ENCODE results near the gene LYPD1.

The LYPD1 gene

DNA sequence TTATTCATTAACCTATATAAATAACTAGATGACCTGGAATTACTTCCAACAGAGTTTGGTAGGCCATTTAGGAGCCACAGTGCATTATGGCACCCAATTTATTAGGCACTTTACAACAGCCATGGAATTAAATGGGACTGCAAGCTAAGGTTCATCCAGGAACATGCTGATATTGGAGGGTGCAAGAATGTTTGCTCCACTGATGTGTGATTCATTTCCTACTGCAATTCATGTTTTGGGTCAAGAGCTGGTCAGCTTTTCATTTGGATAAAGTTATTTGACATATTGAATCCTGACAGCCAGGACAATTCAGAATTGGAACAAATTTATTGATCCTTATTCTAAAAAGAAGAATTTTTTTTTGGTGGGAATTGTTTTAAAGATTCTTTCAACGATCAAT, 11.8 kb upstream of the LYPD1 start:
- Histone ChIP-seq H3K4me3 (ENCODE audit: low read length) (no peak overlapping the region), H3K9ac (ENCODE audit: low read length) (no peak overlapping the region), H3K4me1 (ENCODE audit: control insufficient read depth, insufficient read depth, low read length) (no peaks in the 10 kb centered on the region), H3K27me3 (ENCODE audit: control insufficient read depth, insufficient read depth, low read length) (no peaks in the 10 kb centered on the region), H3K27ac (ENCODE audit: low read depth, low read length) (no peak overlapping the region), H3K36me3 (ENCODE audit: control insufficient read depth, insufficient read depth, low read length) (no peaks in the 10 kb centered on the region)

DNA sequence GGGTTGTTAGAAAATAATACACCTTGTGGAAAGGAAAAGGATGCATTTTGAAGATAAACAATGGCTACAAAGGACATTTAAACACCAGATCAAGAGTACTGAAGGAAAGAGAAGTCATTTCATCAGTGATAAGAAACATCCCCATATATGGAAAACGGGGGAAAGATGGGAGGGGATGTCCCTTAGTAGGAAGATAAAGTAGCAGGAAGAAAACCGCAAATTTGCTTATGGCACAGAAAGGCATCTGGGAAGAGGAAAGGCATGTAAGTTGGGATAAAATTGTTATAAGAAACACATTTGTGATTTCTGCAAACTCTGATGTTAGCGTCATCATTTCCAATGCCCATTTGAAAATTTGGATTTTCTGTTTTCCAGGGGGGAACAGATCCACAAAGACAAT, 10.5 kb upstream of the LYPD1 start:
- H3K4me3 ChIP-seq (ENCODE audit: low read length), result no peak overlapping the region
- H3K36me3 ChIP-seq (ENCODE audit: control insufficient read depth, insufficient read depth, low read length), result no peaks in the 10 kb centered on the region
- no peak overlapping the region for H3K27ac ChIP-seq (ENCODE audit: low read depth, low read length)
- no peaks in the 10 kb centered on the region for H3K27me3 ChIP-seq (ENCODE audit: control insufficient read depth, insufficient read depth, low read length)
- H3K4me1 ChIP-seq (ENCODE audit: control insufficient read depth, insufficient read depth, low read length), result no peaks in the 10 kb centered on the region
- no peak overlapping the region for H3K9ac ChIP-seq (ENCODE audit: low read length)

DNA sequence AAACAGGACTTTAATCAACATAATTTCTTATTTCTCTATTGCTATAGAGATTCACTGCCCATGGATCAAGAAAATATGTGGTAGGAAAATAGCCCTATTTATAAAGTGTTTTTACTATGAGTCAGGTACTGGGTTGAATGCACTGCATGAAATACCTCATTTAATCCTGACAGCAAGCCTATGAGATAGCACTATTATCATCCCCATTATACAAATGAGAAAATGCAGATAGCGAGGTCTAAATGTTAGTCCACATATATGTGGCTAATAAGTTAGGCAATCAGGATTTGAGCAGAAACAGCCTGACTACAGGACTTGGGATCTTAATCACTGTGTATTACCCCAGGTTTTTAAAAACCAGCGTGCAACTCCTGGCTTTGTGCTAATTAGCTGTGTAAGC, 8.5 kb upstream of the LYPD1 start:
- H3K4me3 ChIP-seq (ENCODE audit: low read length), result no peak overlapping the region
- H3K27me3 ChIP-seq (ENCODE audit: control insufficient read depth, insufficient read depth, low read length), result no peaks in the 10 kb centered on the region
- no peak overlapping the region for H3K9ac ChIP-seq (ENCODE audit: low read length)
- H3K27ac ChIP-seq (ENCODE audit: low read depth, low read length), result no peak overlapping the region
- no peaks in the 10 kb centered on the region for H3K36me3 ChIP-seq (ENCODE audit: control insufficient read depth, insufficient read depth, low read length)
- no peaks in the 10 kb centered on the region for H3K4me1 ChIP-seq (ENCODE audit: control insufficient read depth, insufficient read depth, low read length)

DNA sequence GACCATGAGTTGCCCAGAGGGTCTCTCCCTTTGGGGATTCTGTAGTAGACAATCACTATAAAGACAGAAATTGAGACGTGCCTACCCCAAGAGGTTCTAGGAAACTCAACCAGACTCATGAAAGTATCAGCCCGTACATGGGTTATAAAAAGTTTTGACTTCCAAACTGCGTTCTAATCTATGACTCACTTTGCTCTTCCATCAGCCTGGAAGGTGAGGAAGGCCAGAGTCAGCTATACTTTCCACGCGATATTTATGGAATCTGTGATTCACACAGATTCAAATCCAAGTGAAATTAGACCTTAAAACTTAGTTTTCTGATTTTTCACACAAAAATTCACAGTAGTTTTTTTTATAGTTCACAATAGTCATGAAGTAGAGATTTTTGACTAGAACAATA, 7.7 kb upstream of the LYPD1 start:
- H3K4me3 ChIP-seq (ENCODE audit: low read length), result no peak overlapping the region
- no peak overlapping the region for H3K9ac ChIP-seq (ENCODE audit: low read length)
- H3K36me3 ChIP-seq (ENCODE audit: control insufficient read depth, insufficient read depth, low read length), result no peaks in the 10 kb centered on the region
- no peak overlapping the region for H3K27ac ChIP-seq (ENCODE audit: low read depth, low read length)
- H3K4me1 ChIP-seq (ENCODE audit: control insufficient read depth, insufficient read depth, low read length), result no peaks in the 10 kb centered on the region
- no peaks in the 10 kb centered on the region for H3K27me3 ChIP-seq (ENCODE audit: control insufficient read depth, insufficient read depth, low read length)

DNA sequence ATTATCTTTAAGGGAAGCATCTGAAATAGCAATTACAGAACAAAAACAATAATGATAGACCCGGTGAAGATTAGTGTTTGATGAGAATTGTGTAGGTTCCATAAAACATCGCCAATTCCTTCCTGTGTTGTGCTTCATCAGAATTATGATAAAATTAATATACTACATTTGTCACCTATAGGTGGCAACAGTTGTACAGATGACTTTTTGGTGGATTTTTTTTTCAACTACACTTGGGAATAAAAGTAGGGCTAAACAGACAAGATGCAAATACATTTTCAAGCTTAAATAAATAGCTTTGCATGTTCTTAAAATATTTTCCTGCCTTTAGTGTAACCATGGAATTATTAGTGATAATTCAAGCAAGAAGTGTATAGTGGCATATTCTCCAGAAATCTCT, 7.0 kb upstream of the LYPD1 start:
- Histone ChIP-seq H3K4me1 (ENCODE audit: control insufficient read depth, insufficient read depth, low read length) (no peaks in the 10 kb centered on the region), H3K27ac (ENCODE audit: low read depth, low read length) (no peak overlapping the region), H3K4me3 (ENCODE audit: low read length) (no peak overlapping the region), H3K27me3 (ENCODE audit: control insufficient read depth, insufficient read depth, low read length) (no peaks in the 10 kb centered on the region), H3K9ac (ENCODE audit: low read length) (no peak overlapping the region), H3K36me3 (ENCODE audit: control insufficient read depth, insufficient read depth, low read length) (no peaks in the 10 kb centered on the region)

- peaks cover 14% of the 10 kb centered on the region for H3K27me3 ChIP-seq (ENCODE audit: control insufficient read depth, insufficient read depth, low read length)
- H3K4me1 ChIP-seq (ENCODE audit: control insufficient read depth, insufficient read depth, low read length), result peaks cover 2% of the 10 kb centered on the region
- peak overlapping the region; percentile 70 for H3K4me3 ChIP-seq (ENCODE audit: low read length)
- no peak overlapping the region for H3K27ac ChIP-seq (ENCODE audit: low read depth, low read length)
- H3K9ac ChIP-seq (ENCODE audit: low read length), result no peak overlapping the region
- no peaks in the 10 kb centered on the region for H3K36me3 ChIP-seq (ENCODE audit: control insufficient read depth, insufficient read depth, low read length)
These were observed 1.3 kb upstream of the LYPD1 start for GRCh38 chr2:132671151-132671835.

- Histone ChIP-seq H3K4me1 (ENCODE audit: control insufficient read depth, insufficient read depth, low read length) (peaks cover 2% of the 10 kb centered on the region), H3K9ac (ENCODE audit: low read length) (no peak overlapping the region), H3K4me3 (ENCODE audit: low read length) (peak overlapping the region; percentile 70), H3K36me3 (ENCODE audit: control insufficient read depth, insufficient read depth, low read length) (no peaks in the 10 kb centered on the region), H3K27me3 (ENCODE audit: control insufficient read depth, insufficient read depth, low read length) (peaks cover 14% of the 10 kb centered on the region), H3K27ac (ENCODE audit: low read depth, low read length) (no peak overlapping the region)
These were observed 618 bp upstream of the LYPD1 start for GRCh38 chr2:132670496-132671150.

DNA sequence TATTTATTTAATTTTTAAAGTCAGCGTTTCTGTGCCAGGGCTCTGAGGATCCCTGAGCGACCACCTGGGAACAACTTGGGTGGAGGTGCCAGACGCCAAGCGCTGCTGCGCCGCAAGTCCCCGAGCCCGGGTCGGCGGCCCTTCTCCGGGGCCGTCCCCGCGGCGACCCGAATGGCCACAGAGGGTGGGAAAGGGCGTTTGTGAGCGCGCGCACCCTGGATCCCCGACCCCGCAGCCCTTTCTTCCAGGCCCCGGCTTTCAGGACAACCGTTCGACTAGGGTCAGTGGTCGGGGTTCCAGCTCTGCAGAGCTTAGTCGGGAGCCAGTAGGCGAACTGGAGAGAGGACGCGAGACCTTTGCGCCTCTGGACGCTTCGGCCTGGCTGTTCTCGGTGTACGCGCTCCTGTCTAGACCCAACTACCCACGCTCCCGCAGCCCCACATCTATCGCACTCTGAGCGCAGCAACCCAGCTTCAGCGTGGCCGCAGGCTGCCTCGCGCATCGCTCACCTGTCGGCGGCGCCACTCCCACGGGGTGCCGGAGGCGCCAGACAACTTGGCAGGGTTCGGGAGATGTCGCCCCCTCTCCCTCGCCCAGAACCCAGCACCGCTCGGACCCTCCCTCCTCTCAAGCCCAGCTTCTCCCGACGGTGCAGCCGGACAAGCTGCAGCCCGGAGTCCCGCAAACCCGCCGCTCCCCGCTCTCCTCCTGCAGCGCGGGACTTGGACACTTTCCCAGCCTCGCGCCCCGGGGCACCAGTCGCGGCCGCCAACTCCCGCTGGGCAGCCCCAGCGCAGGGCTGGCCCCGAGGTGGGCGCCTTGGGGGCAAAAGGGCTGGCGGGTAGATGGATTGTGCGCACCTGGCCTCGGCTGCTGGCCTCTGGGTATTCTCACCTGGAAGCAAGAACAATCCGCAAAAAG, 758 bp downstream of the LYPD1 start:
- Histone ChIP-seq H3K4me3 (ENCODE audit: low read length) (peak overlapping the region; percentile 70), H3K4me1 (ENCODE audit: control insufficient read depth, insufficient read depth, low read length) (peaks cover 2% of the 10 kb centered on the region), H3K27me3 (ENCODE audit: control insufficient read depth, insufficient read depth, low read length) (peaks cover 14% of the 10 kb centered on the region), H3K36me3 (ENCODE audit: control insufficient read depth, insufficient read depth, low read length) (no peaks in the 10 kb centered on the region), H3K27ac (ENCODE audit: low read depth, low read length) (no peak overlapping the region), H3K9ac (ENCODE audit: low read length) (no peak overlapping the region)

DNA sequence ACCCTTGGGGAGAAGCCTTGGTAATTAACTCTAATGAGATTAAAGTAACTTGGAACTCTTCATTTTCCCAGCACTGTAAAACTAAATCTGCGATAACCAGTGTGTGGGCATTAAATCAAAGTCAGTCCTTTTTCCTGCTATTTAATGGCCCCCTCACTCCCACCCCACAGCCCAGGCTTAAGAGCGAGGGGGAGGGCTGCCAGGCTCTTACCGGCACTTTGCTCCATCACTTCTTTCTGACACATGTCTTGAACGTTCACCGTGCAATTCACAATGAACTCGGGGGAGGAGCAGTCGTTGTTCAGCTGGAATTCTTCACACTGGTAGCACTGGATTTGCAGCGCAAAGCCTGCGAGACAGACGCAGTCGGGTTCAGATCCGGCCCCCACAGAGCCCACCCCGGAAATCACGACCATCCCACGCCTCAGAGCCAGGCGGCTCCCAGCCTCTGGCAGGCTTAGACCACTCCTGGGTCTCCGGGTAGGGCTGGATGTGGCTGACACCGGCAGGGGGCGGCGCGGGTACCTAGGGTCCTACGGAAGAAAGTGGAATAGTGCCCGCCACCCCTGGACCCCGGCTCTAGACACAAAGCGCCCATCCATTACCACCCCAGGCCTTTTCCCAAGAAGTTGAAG, 1.7 kb downstream of the LYPD1 start:
- Histone ChIP-seq H3K4me1 (ENCODE audit: control insufficient read depth, insufficient read depth, low read length) (peaks cover 2% of the 10 kb centered on the region), H3K9ac (ENCODE audit: low read length) (no peak overlapping the region), H3K27ac (ENCODE audit: low read depth, low read length) (no peak overlapping the region), H3K36me3 (ENCODE audit: control insufficient read depth, insufficient read depth, low read length) (no peaks in the 10 kb centered on the region), H3K27me3 (ENCODE audit: control insufficient read depth, insufficient read depth, low read length) (peaks cover 14% of the 10 kb centered on the region), H3K4me3 (ENCODE audit: low read length) (no peak overlapping the region)

GRCh38 chr2:132667706-132668105, 2.3 kb downstream of the LYPD1 start:
- Histone ChIP-seq H3K27ac (ENCODE audit: low read depth, low read length) (no peak overlapping the region), H3K4me3 (ENCODE audit: low read length) (no peak overlapping the region), H3K4me1 (ENCODE audit: control insufficient read depth, insufficient read depth, low read length) (peaks cover 2% of the 10 kb centered on the region), H3K27me3 (ENCODE audit: control insufficient read depth, insufficient read depth, low read length) (peaks cover 14% of the 10 kb centered on the region), H3K36me3 (ENCODE audit: control insufficient read depth, insufficient read depth, low read length) (no peaks in the 10 kb centered on the region), H3K9ac (ENCODE audit: low read length) (no peak overlapping the region)

DNA sequence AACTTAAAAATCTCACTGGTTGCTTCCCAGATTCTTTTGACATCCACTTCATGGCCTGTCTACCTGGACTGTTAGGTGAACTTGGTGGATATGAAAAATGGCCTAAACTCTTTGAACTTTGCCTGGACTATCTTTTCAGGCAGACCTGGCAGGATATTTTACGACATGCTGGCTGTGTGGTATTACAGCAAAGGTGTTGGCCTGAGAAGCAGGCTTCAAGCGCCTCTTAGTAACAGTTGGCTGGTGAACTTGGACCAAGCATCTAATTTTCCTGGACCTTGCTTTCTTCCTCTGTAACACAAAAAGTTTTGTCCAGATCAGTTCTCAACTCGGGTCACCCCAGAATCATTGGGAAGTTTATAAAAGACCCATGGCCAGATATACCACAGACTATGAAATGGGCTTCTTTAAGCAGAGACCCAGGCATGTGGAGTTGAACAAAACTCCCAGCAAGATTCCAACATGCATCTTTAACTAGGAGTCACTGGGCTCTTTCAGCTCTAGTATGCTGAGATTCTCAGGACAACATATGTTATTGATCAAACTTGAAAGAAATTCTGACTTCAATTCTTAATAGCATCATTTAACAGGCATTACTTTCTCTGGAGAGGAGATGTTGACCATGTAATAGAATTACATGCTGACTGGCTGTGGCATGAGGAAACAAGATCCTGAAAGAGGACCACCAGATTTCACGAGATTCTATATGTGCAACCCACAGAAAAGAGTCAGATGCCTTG, 4.4 kb downstream of the LYPD1 start:
- Histone ChIP-seq H3K4me3 (ENCODE audit: low read length) (no peak overlapping the region), H3K27me3 (ENCODE audit: control insufficient read depth, insufficient read depth, low read length) (peaks cover 9% of the 10 kb centered on the region), H3K27ac (ENCODE audit: low read depth, low read length) (no peak overlapping the region), H3K36me3 (ENCODE audit: control insufficient read depth, insufficient read depth, low read length) (no peaks in the 10 kb centered on the region), H3K4me1 (ENCODE audit: control insufficient read depth, insufficient read depth, low read length) (peaks cover 2% of the 10 kb centered on the region), H3K9ac (ENCODE audit: low read length) (no peak overlapping the region)

DNA sequence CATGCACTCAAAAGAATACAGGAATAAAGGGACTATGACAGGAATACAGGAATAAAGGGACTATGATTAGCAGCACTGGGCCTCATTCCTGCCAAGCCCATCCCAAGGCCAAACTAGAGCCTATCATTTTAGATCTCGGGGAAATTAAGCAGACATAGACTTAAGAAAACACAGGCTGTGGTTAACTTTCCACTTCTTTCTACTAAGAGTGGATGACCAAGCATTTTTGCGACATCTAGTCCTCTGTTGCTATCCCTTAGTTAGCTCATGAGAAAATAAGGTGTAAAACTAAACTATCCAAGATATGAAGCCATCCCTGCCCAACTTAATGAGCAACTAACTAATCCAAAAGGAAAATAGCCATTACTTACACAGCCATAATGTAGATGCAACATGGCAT, 5.9 kb downstream of the LYPD1 start:
- no peaks in the 10 kb centered on the region for H3K4me1 ChIP-seq (ENCODE audit: control insufficient read depth, insufficient read depth, low read length)
- peaks cover 5% of the 10 kb centered on the region for H3K27me3 ChIP-seq (ENCODE audit: control insufficient read depth, insufficient read depth, low read length)
- no peak overlapping the region for H3K27ac ChIP-seq (ENCODE audit: low read depth, low read length)
- H3K4me3 ChIP-seq (ENCODE audit: low read length), result no peak overlapping the region
- no peaks in the 10 kb centered on the region for H3K36me3 ChIP-seq (ENCODE audit: control insufficient read depth, insufficient read depth, low read length)
- no peak overlapping the region for H3K9ac ChIP-seq (ENCODE audit: low read length)

All from rectal smooth muscle tissue (tissue), 1 donor.